IPS-20b (cell line): Measurements from ENCODE around the gene CNKSR2.
A peak's percentile ranks its signal among the peaks of the same experiment; 100 is the strongest.

Experiments
- H3K27ac ChIP-seq: one replicate; pipeline ENCODE4 v1.5.1; 2013; ENCODE audit warnings: low read length
- H3K27me3 ChIP-seq: 2 replicates; pipeline ENCODE4 v1.6.1; 2013; ENCODE audit warnings: mild to moderate bottlenecking, low read length, inconsistent platforms; ENCODE audit not compliant: insufficient read depth
- H3K36me3 ChIP-seq: 2 replicates; pipeline ENCODE4 v1.6.1; 2013; ENCODE audit warnings: low read depth, mild to moderate bottlenecking, inconsistent platforms, low read length, moderate library complexity; ENCODE audit not compliant: insufficient read depth
- H3K4me1 ChIP-seq: 2 replicates; pipeline ENCODE4 v1.6.1; 2013; ENCODE audit warnings: mild to moderate bottlenecking, control low read depth, inconsistent platforms, low read length, moderate library complexity; ENCODE audit not compliant: insufficient read depth
- H3K4me3 ChIP-seq: 2 replicates; pipeline ENCODE4 v1.5.1; 2013; ENCODE audit warnings: mild to moderate bottlenecking, low read length, inconsistent platforms
- H3K9ac ChIP-seq: 2 replicates; pipeline ENCODE4 v1.6.1; 2013; ENCODE audit warnings: low read depth, mild to moderate bottlenecking, inconsistent platforms, low read length, moderate library complexity
- H3K9me3 ChIP-seq: 2 replicates; pipeline ENCODE4 v1.6.1; 2013; ENCODE audit warnings: mild to moderate bottlenecking, low read depth, low read length, inconsistent platforms; ENCODE audit not compliant: insufficient read depth

The CNKSR2 gene

DNA sequence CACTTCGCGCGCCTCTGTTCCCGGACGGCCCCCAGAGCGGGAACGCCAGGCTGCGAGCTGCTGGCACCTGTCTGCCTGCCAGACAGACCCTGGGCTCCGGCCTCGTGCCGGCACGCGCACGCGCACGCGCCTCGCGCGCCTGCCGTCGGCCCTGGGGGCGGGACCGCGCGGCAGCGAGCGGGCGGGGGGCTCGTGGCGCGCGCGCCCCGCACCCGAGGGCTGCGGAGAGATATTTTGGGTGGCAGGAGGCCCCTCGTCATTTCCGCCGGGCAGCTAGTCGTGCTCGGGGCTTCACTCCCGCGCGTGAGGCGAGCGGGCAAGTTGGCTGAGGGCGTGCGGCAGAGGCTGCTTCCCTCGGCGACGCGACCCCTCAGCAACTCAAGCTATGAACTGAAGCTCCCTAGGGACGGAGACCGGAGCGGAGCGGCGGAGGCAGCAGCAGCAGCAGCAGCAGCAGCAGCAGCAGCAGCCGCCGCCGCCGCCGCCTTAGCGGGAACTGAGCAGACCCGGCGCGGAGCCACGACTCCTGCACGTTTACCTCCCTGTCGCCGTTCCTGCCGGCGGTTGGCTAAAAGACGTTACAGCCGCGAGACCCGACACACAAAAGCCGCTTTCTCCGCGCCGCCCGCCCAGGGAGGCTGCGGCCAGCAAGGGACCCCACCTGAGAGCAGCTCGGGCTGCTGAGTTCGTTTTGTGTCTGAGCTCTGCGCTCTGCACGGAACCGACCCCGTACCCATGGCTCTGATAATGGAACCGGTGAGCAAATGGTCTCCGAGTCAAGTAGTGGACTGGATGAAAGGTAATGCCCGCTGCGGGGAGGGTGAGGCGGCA lies at the start of gene CNKSR2:
Gene CNKSR2, plus strand, starts transcription at position 256 of the 831 bp plus-strand sequence. Its CDS starts 480 bp downstream, at position 736.
- H3K4me1 ChIP-seq = no peaks in the 10 kb centered on the region; the same call in 1 of the 2 replicates
- no peak within 1 kb of the TSS for H3K27ac ChIP-seq
- peaks cover 20% of the 10 kb centered on the region for H3K27me3 ChIP-seq
- no peaks in the 10 kb centered on the region for H3K9me3 ChIP-seq
- H3K36me3 ChIP-seq = no peaks in the 10 kb centered on the region
- H3K4me3 ChIP-seq = peak within 1 kb of the TSS; percentile 81
- H3K9ac ChIP-seq = peak within 1 kb of the TSS; percentile 74; the same call in 1 of the 2 replicates

DNA sequence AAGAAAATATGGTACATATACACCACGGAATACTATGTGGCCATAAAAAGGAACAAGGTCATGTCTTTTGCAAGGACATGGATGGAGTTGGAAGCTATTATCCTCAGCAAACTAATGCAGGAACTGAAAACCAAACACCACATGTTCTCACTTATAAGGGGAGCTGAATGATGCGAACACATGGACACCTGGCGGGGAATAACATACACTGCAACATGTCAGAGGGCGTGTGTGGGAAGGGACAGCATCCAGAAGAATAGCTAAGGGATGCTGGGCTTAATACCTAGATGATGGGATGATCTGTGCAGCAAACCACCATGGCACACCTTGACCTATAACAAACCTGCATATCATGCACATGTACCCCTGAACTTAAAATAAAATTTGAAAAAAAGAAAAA lies 19.5 kb upstream of the CNKSR2 start:
- Histone ChIP-seq H3K4me1 (no peaks in the 10 kb centered on the region), H3K9ac (no peak overlapping the region), H3K27ac (no peak overlapping the region), H3K4me3 (no peak overlapping the region), H3K27me3 (no peaks in the 10 kb centered on the region), H3K36me3 (no peaks in the 10 kb centered on the region), H3K9me3 (no peaks in the 10 kb centered on the region)

DNA sequence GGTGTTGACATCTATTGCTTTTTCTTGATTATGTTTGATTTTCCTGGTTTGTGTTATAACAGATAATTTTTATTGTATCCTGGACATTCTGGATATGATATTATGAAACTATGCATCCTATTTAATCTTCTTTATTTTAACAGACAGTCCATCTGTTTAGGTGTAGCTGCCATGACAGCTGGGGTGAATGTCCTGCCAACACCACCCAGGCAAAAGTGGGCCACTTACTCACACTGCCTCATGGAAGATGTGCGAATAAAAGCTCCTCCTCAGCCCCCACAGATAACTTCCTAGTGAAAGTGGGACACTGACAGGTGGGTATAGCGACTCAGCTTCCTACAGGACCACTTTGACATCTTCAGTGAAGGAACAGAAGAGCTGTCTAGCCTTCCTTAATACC lies 18.4 kb upstream of the CNKSR2 start:
- no peaks in the 10 kb centered on the region for H3K36me3 ChIP-seq
- H3K9ac ChIP-seq = no peak overlapping the region
- no peaks in the 10 kb centered on the region for H3K9me3 ChIP-seq
- no peaks in the 10 kb centered on the region for H3K4me1 ChIP-seq
- no peak overlapping the region for H3K4me3 ChIP-seq
- no peak overlapping the region for H3K27ac ChIP-seq
- no peaks in the 10 kb centered on the region for H3K27me3 ChIP-seq

DNA sequence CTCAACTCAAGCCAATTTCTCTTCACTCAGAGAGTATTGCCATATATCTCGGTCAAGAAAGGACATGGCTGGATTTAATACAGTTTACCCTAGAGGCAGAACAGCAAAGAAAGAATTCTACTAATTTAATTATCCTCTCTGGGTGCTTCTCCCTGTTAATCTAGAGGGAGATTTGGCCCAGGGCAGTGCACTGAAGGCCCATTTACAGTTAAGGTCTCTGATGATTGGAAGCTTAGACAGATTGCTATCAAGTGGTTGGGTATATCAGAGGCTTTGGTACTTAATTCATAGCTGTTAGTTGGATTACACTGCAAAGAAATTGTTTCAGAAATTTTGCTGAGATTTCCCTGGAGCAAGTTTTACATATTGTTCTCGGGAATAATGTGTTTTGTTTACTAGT lies 4.6 kb upstream of the CNKSR2 start:
- Histone ChIP-seq H3K9ac (no peak overlapping the region), H3K4me1 (no peaks in the 10 kb centered on the region), H3K27me3 (peaks cover 10% of the 10 kb centered on the region)

DNA sequence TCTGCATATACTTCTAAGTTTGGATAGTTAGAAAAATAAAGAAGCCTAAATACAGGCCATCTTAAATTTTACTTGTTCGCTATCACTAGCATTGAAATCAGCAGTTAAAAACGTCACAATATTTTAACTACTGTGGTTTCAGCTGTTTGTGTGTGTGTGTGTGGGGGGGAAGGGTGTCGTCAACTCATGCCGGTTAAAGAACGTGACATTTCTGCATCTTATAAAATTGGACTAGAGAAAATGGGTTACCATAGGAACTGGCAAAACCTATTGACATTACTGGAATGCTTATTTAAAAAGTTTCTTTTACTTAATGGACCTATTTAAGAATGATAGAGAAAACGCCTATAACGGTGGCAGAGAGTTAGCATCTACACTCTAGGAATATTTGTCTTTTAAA lies 1.2 kb upstream of the CNKSR2 start:
- Histone ChIP-seq H3K27ac (no peak overlapping the region), H3K9ac (no peak overlapping the region), H3K4me3 (peak overlapping the region; percentile 64), H3K9me3 (no peaks in the 10 kb centered on the region), H3K27me3 (peaks cover 20% of the 10 kb centered on the region), H3K36me3 (no peaks in the 10 kb centered on the region), H3K4me1 (no peaks in the 10 kb centered on the region; the same call in 1 of the 2 replicates)

More for the DNA sequence above, 4.6 kb upstream of the CNKSR2 start:
- no peaks in the 10 kb centered on the region for H3K36me3 ChIP-seq
- no peak overlapping the region for H3K4me3 ChIP-seq
- no peaks in the 10 kb centered on the region for H3K9me3 ChIP-seq
- H3K27ac ChIP-seq = no peak overlapping the region

DNA sequence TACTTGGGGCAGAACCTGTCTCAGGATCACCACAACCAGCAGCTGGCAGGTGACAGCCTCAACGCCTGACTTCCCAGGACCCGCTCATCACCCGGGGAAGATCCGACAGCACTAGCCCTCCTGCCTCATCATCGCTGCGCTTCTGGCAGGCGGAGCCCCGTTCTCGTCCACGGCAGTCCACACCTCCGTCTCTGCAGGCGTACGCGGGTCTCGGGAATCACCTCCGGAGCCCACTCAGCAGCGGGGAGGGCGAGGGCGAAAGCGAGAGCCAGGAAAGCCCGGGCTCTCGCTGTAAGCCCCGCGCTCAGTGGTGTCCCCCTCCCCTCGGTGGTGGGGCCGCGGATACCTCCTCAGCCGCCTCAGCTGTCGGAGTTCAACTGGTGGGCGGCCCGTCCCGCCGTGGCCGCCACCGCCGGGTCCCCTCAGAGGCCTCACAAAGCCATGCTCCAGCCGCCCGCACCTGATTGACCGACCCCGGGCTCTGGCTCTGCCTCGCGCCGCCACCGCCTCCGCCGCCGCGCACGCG lies 518 bp upstream of the CNKSR2 start:
- no peaks in the 10 kb centered on the region for H3K36me3 ChIP-seq
- H3K9me3 ChIP-seq = no peaks in the 10 kb centered on the region
- peak overlapping the region; percentile 53; the same call in 1 of the 2 replicates for H3K9ac ChIP-seq
- H3K4me1 ChIP-seq = no peaks in the 10 kb centered on the region; the same call in 1 of the 2 replicates
- peaks cover 20% of the 10 kb centered on the region for H3K27me3 ChIP-seq
- H3K4me3 ChIP-seq = peak overlapping the region; percentile 64
- no peak overlapping the region for H3K27ac ChIP-seq

DNA sequence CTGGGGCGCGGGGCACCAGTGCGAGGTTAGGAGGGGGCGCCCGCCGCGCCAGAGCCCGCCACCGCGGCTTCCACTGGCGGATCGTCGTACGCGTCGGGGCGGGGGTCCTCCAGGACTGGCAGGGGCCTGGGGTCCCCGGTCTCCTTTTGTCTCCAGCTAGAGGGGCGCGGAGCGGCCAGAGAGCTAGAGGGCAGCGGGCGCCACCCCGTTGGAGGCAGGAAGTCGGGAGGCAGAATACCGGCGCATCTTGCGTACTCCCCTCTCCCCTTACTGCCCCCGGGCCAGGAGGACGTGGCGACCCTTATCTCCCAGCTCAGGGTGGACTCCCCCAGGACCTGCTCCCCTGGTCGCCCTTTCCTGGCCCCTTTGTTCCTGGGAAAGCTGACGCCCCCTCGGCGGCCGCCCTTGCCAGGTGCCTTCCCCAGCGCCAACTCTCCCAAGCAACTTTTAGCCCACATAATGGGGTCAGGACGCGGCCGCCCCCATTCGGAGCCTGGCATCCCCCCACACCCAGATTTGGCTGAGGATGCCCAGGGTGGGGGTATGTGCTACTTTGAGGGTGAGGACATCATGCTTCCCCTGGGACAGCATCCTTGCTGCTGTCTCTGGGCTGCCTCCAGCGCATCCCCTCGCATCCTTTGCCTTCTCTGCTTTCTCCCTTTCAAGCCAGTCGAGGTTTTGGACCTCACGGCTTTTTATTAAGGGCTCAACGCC lies 933 bp downstream of the CNKSR2 start:
- H3K4me3 ChIP-seq = peak overlapping the region; percentile 81
- no peak overlapping the region for H3K27ac ChIP-seq
- peak overlapping the region; percentile 74; the same call in 1 of the 2 replicates for H3K9ac ChIP-seq
- no peaks in the 10 kb centered on the region for H3K36me3 ChIP-seq
- peaks cover 20% of the 10 kb centered on the region for H3K27me3 ChIP-seq
- H3K4me1 ChIP-seq = no peaks in the 10 kb centered on the region; the same call in 1 of the 2 replicates
- H3K9me3 ChIP-seq = no peaks in the 10 kb centered on the region

DNA sequence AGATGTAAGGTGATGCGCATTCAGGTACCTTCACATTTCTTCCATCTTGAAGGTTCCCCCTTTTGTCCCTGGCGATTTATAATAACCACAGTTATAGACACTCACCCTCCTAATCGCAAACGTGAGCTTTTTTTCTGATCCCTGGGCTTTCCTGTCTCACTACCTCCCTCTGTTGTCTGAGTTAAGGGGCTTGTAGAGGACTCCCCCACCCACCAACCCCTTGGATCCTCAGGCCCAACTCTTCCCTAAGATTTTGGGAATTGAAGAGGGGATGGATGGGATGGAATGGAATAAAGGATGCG lies 1.4 kb downstream of the CNKSR2 start:
- Histone ChIP-seq H3K27me3 (peaks cover 20% of the 10 kb centered on the region), H3K4me1 (no peaks in the 10 kb centered on the region; the same call in 1 of the 2 replicates), H3K27ac (no peak overlapping the region), H3K9me3 (no peaks in the 10 kb centered on the region), H3K36me3 (no peaks in the 10 kb centered on the region), H3K9ac (peak overlapping the region; percentile 74; the same call in 1 of the 2 replicates), H3K4me3 (peak overlapping the region; percentile 81)

DNA sequence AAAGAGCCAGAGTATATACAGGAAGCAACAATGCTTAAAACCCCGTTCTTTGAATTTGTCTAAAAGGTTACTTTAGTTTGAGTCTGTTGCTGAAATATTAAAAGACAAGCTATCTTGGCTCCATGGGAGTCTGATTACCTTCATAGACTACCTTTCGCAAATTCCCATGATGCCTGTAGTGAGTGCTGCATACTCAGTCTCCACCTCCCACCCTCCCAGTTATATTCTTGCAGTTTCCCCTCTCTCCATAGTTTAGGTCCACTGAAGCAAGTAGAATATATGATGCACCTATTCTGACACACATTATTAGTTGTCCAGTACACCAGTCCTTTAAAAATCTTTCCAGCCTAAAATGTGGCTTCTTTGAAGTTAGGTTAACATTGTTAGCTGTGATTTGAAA lies 2.4 kb downstream of the CNKSR2 start:
- Histone ChIP-seq H3K9ac (peak overlapping the region; percentile 74; the same call in 1 of the 2 replicates), H3K27me3 (peaks cover 20% of the 10 kb centered on the region), H3K9me3 (no peaks in the 10 kb centered on the region), H3K4me3 (peak overlapping the region; percentile 81), H3K4me1 (no peaks in the 10 kb centered on the region; the same call in 1 of the 2 replicates), H3K36me3 (no peaks in the 10 kb centered on the region), H3K27ac (no peak overlapping the region)

DNA sequence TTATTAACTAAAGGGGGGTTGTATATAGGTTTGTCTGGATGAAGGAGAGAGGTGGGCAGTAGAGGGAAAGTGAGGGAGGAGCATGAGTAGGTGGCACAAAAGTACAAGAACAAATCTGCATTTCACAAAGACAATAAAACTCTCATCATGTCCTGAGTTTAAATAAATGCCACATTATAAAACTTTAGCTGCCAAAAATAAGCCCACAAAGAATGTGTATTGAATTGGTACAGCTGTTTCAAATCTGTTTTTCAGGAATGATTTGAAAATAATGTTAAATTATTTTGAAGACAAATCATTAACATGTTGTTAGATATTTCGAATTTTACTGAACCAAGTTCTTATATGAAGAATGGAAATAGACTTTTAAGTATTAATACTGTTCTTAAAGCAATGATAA lies 5.8 kb downstream of the CNKSR2 start:
- no peak overlapping the region for H3K9ac ChIP-seq
- peaks cover 10% of the 10 kb centered on the region; the same call in 1 of the 2 replicates for H3K27me3 ChIP-seq
- no peaks in the 10 kb centered on the region for H3K9me3 ChIP-seq
- no peak overlapping the region for H3K27ac ChIP-seq
- H3K4me3 ChIP-seq = no peak overlapping the region
- H3K4me1 ChIP-seq = no peaks in the 10 kb centered on the region; the same call in 1 of the 2 replicates
- H3K36me3 ChIP-seq = no peaks in the 10 kb centered on the region

DNA sequence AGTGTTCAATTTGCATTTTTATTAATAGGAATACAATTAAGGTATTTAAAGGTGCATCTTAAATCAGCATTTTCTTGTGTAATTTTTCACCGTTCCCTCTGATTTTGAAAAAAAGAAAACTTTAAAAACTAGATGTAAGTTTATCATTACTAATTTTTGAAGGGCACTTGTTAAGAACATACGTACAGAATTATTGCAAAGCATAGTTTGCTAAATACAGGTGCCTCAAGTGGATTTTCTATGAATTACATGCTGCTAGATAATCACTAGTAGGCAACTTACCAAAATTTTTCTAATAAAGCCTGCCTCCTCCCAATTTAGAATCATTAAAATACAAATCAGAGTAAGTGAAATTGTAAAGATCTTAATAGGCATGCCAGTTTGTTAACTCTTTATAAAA lies 8.5 kb downstream of the CNKSR2 start:
- no peaks in the 10 kb centered on the region for H3K9me3 ChIP-seq
- no peak overlapping the region for H3K9ac ChIP-seq
- no peaks in the 10 kb centered on the region for H3K27me3 ChIP-seq
- H3K4me3 ChIP-seq = no peak overlapping the region
- H3K4me1 ChIP-seq = no peaks in the 10 kb centered on the region
- no peak overlapping the region for H3K27ac ChIP-seq
- no peaks in the 10 kb centered on the region for H3K36me3 ChIP-seq
